Activated CD8-positive, alpha-beta memory T cell treated with anti-CD3 and anti-CD28 coated beads, Interleukin-2, amount 50 U/mL, for 1 hour (primary cell): Measurements from ENCODE around the gene CASTOR2.
"Not testable (repeated sequence)": the region's sequence is repeated elsewhere in the genome, so short reads cannot be mapped to it uniquely, and the experiment has no call there.

Source experiments
- DNase-seq: peaks from one replicate; pipeline ENCODE4 v3.0.0-alpha.2; 2020; ENCODE audit errors: extremely low read depth

CASTOR2 gene

DNA sequence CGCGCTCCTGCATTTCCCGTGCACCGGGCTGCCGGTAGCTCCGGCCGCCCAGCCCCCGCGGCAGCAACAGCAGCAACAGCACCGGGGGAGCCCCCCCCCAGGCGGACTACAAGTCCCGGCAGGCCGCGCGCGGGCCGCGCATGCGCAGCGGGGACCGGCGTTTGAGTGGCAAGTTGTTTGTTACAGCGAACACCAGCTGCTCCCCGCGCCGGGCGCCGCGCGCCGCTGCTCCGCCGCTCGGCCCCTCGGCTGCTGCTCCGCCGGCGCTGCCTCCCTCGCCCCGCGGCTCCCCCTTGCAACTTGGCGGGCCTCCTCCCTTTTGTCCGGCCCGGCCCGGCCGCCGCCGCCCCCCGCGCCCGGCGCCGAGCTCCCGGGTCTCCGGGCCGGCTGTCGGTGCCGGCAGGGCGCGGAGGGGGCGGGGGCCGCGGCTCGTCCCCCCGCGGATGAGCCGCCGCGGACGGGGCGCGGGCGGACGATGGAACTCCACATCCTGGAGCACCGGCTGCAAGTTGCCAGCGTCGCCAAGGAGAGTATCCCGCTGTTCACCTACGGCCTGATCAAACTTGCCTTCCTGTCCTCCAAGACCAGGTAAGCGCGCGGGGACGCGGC, at the start of gene CASTOR2:
CASTOR2 (plus strand) TSS at position 195 of the 609 bp plus-strand sequence; CDS start at position 476, 281 bp downstream.
- peak; percentile 10 for DNase-seq

GRCh38 chr7:74922321-74922890, 42.1 kb upstream of the CASTOR2 start:
- not testable (repeated sequence) for DNase-seq

GRCh38 chr7:74923644-74924043, 40.9 kb upstream of the CASTOR2 start:
- DNase-seq, result not testable (repeated sequence)

GRCh38 chr7:74926968-74927367, 37.5 kb upstream of the CASTOR2 start:
- DNase-seq, result not testable (repeated sequence)

DNA sequence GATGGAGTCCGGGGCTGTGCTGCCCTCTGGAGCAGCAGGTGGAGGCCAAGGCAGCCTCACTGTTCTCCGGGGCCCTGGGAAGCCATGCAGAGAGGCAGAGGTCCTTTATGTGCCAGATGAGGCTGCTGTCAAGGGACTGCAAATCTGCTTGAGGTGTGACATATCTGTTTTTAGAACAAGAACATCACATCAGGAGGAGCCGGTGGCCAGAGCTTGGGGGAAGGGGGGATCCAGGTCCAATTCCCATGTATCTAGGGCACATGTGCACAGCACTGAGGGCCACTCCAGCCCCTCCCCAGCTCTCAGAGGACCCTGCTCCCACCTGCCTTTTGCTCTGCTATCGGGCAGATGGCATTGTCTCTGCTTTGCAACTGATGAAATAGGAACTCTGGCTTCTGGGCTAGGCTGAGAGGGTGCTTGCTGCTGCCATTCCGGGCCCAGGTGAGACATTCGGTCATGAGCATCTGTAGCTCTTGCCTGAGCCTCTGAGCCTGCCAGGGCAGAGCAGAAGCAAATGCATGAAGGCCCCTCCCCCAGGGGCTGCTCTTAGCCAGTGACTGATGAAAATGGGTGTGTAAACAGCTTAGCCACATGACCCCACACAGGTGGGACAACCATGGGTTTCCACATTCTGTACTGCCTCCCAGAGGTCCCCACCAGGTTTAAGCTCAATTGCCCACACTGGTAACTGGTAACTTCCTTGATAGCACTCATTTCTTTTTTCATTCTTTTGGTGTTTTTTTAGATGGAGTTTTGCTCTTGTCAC, 32.8 kb upstream of the CASTOR2 start:
- DNase-seq, result not testable (repeated sequence)

DNA sequence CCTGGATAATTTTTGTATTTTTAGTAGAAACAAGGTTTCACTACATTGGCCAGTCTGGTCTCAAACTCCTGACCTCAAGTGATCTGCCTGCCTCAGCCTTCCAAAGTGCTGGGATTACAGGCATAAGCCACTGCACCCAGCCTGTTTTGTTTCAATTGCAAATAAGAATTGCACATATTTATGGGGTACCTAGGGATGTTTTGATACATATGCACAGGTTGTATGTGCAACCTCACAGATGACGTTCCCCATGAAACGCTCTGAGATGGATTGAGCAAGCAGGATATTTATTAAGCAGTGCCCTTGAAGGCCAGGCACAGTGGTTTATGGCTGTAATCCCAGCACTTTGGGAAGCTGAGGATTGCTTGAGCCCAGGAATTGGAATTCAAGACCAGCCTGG, 25.1 kb upstream of the CASTOR2 start:
- DNase-seq, result not testable (repeated sequence)

DNA sequence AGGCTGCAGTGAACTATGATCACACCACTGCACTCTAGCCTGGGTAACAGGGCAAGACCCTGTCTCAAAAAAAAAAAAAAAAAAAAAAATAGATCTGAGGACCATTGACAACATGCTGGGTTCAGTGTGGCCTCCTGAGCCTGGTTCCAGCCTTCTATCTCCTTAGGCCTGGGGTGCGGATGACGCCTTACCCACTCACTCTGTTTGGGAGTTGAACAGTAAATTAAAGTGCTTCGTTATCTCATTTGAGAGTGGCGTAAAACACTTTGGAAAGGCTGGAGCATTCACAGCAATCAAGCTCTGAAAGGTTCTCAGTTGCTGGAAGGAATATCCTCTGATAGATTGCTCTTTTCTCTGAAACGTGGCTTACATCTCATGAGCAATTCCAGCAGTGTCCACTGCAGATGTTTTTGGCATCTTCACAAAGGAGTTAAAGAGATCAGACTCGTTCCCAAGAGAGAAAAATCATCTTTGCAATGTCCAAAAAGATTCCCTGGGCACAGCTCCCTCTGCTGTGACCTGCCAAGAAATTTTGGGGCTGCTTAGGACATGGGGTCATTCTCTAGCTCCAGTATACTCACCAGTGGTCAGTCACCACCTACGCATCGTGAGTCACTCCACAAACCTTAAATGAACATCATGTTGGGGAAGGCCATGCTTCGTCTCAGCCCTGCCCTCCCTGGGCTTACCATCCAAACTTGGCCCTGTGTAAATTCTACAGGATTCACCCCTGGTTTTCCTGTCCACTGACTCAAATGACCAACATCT, 23.0 kb upstream of the CASTOR2 start:
- not testable (repeated sequence) for DNase-seq

- not testable (repeated sequence) for DNase-seq
Measured at GRCh38 chr7:74943923-74944322, 20.6 kb upstream of the CASTOR2 start.

DNA sequence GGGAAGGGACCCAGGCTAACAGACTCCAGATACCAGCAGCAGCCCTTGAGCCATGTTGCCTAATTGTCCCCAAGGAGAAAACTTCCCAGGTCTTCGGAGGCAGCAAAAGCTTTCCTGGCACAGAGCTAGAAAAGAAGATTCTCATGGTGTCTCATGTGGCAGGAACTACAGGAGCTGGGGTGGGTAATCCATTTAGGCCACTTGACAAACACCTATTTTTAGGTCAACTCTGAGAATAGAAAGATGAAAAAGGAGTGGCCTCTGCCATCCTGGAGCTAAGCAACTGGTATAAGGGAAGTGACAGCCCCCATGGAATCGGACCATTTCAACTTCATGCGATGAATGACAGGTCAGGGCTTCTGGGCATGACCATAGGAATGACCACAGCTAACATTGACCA, 16.8 kb upstream of the CASTOR2 start:
- DNase-seq, result not testable (repeated sequence)

- not testable (repeated sequence) for DNase-seq
Measured at GRCh38 chr7:74953774-74954173, 10.7 kb upstream of the CASTOR2 start.

DNA sequence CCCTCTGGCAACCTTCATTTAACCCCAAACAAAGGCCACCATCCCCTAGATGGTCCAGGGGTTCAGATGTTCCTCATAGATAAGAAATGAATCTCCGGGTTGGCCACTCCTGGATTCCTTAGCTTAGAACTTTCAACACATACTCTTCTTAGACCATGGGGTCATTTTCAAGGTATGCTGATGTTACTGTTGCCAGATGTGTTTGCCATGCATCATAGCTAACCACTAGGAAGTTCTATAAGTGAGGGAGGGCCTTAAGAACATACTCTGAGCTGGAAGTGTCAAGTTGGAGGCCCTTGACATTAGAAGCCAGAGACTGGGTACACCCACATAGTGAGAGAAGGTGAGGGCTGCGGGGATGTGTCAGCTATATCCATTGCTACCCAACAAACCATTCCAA, 6.2 kb upstream of the CASTOR2 start:
- DNase-seq, result not testable (repeated sequence)

DNA sequence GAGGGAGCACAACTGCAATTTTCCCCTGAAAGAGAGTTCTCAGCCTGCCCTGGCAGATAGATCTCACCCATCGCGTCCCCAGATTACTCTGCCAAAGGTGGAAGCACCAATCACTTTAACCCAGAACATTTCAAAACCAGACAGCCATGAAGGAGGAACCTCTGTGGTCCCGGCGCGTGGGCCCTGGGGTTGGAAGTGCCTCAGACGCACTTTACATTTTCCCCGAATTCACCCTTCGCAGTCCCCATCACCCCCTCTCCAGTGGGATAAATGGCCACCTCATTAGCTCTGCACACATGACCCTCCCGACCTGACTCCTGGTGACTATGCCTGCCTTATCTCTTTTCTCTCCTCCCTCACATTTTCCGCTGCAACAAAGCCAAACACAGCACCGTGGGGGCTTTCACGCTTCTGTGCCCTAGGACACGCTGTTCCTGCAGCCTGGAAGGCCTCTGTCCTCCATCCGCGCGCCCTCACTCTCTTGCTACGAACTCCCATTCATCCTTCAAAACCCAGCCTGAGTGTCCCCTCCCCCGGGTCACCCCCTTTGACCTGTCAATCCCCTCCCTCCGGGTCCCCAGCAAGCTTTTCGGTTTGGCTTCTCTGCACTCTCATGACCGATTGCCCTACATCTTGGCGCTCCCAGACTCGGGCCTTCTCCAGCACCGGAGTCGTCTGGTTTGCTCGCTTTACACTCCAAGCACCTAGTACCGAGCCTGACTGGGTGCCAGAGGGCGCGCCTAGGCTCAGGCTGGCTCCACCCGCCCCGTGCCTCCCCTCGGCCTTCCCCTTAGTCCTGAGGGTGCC, 598 bp upstream of the CASTOR2 start:
- not testable (repeated sequence) for DNase-seq

DNA sequence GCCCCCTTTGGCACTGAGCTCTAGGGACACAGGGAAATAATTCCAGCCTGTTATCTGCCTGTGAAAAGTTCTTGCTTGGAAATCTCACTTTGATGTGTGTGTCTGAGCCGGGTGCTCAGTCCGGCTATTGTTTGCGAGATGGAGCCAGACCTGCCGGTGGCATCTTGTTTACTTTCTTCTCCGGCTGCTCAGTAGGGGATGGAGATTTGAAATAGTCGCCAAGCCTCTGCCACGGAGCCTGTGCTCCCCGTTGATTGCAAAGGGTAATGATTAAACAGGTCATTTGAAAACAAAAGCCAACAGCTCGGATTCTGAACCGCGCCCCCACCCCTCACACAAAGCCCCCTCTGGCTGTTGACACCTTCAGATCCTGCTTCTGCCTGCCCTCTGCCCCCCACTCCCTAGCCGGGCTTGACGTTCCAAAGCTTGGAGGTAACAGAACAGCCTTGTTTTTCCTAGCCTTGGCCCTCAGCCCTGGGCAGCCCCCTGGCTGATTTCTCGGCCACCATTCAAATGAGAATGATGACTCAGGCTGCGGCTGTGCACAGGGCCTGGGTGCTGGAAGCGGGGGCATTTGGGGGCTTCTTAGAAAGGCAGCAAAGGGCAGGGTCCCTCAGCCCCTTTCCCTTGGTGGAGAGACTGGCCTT, 1.8 kb downstream of the CASTOR2 start:
- not testable (repeated sequence) for DNase-seq

DNA sequence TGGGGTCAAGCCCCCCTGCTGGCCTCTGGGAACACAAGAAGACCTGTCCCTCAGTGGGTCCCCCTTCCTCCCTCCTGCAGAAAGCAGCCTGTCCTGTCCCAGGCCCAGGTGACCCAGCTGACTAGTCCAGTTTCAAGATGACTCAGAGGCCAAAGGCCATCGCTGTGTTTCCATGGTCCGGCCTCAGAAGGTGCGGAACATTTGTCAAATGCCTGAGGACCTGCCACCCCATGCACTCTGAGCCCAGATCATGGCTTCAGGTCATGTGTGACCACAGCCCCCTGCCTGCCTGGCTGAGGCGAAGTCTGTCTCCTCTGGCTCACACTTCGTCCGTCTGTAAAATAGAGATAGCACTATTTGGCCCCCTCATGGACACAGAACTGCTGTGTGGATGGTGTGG, 2.4 kb downstream of the CASTOR2 start:
- not testable (repeated sequence) for DNase-seq

- DNase-seq, result not testable (repeated sequence)
Measured at GRCh38 chr7:74971431-74971830, 6.9 kb downstream of the CASTOR2 start.

DNA sequence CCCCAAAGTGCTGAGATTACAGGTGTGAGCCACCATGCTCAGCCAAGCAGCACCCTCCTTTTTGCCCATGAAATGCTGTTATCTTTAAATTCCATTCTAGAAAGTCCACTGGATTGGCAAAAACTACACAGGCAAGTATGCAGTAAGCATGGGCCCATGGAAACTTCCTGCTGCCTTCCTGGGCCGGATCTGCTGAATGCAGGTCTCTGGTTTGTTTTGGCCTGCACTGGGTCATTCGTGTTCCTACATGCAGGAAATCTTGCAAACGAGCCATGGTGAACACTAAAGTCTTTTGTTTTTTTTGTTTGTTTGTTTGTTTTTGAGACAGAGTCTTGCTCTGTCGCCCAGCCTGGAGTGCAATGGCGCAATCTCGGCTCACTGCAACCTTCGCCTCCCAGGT, 7.9 kb downstream of the CASTOR2 start:
- DNase-seq, result not testable (repeated sequence)

DNA sequence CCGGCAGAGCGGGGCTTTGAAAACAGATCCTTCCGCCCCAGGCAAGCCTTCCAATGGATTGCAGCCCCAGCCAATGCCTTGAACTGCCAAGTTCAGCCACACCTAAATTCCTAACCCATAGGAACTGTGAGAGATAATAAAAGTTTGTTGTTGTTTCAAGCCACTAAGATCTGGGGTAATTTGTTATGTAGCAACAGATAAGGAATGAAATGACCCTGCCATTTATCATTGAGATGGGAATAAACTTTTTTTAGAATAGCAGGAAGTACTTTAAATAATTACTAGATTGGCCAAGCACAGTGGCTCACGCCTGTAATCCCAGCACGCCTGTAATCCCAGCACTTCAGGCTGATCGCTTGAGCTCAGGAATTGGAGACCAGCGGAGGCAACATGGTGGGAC, 11.5 kb downstream of the CASTOR2 start:
- not testable (repeated sequence) for DNase-seq

DNA sequence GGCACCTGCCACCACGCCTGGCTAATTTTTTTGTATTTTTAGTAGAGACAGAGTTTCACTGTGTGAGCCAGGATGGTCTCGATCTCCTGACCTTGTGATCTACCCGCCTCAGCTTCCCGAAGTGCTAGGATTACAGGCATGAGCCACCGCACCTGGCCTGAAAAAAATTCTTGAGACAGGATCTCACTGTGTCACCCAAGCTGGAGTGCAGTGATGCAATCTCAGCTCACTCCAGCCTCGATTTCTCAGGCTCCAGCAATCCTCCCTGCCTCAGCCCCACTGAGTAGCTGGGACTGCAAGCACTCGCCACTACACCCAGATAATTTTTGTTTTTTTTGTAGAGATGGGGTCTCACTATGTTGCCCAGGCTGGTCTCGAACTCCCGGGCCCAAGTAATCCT, 13.0 kb downstream of the CASTOR2 start:
- not testable (repeated sequence) for DNase-seq

GRCh38 chr7:74988436-74988835, 23.9 kb downstream of the CASTOR2 start:
- DNase-seq, result not testable (repeated sequence)

DNA sequence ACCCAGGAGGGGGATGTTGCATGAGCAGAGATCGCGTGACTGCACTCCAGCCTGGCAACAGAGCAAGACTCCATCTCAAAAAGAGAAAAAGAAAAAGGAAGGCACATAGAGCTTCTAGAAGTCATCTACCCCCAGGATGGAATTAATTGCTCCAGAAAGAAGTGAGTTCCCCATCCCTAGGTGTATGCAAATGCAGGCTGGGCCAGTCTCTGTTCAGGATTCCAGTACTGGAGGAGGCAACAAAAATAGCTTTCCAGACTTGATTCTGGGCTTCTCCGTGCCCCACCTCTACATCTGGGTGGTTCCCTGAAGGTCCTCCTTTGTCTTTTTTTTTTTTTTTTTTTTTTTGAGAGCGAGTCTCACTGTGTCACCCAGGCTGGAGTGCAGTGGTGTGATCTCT, 28.6 kb downstream of the CASTOR2 start:
- no peak for DNase-seq
